ENCODE measurements around the gene OST4.

The OST4 gene

DNA sequence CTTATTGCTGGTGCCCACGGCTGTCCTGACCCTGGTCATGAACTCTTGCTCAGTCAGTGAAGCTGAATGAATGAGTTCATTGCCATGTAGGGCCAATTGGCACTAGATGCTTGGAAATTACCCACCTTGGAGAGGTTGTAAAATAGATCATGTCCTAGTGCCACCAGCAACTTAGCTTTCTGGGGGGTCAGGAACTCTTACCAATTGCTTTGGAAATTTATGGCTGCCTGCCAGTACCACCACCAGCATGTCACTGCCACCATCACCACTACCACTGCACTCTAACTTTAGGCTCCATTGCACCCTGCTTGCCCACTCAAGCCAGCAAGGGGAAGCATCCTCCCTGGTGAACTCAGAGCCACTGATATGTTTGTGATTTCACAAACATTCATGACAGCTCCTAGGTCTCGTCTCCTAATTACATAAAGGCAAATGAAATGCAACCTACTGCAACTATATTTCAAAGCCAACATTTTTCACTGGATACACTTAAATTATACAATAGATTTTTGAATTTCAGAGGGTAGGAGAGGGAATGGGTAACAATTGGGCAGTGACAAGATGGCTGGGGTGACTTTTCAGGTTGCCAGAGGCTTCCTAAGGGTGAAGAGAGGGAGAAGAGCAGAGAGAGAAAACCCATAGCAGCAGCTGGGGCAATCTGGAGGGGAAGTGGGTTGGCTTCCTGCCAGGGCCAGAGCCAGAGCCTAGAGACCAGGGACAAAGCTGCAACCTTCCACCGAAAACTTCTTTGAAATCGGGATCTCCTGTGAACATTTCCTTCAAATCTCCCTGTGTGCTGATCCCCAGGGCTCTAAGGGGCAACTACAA is 3.5 kb upstream of the OST4 start:
- no peak overlapping the region for H3K4me3 ChIP-seq (ENCODE audit: low read depth, low read length)
- no peak for DNase-seq (ENCODE audit: low read depth, low spot score)
- CTCF ChIA-PET, result interaction anchor here (0.9 to 4.2 kb wide), 2 partner anchors 11 to 28 kb away, joined by 3 to 40 read pairs; partner anchors contain the start of gene KHK
- TF ChIP-seq, protein P1, sequence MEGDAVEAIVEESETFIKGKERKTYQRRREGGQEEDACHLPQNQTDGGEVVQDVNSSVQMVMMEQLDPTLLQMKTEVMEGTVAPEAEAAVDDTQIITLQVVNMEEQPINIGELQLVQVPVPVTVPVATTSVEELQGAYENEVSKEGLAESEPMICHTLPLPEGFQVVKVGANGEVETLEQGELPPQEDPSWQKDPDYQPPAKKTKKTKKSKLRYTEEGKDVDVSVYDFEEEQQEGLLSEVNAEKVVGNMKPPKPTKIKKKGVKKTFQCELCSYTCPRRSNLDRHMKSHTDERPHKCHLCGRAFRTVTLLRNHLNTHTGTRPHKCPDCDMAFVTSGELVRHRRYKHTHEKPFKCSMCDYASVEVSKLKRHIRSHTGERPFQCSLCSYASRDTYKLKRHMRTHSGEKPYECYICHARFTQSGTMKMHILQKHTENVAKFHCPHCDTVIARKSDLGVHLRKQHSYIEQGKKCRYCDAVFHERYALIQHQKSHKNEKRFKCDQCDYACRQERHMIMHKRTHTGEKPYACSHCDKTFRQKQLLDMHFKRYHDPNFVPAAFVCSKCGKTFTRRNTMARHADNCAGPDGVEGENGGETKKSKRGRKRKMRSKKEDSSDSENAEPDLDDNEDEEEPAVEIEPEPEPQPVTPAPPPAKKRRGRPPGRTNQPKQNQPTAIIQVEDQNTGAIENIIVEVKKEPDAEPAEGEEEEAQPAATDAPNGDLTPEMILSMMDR (IDR thresholded peaks at IDR 0.05; ENCODE audit: insufficient read depth, low read length, missing control alignments), result no peak
- POLR2A ChIA-PET, result no interaction called here

DNA sequence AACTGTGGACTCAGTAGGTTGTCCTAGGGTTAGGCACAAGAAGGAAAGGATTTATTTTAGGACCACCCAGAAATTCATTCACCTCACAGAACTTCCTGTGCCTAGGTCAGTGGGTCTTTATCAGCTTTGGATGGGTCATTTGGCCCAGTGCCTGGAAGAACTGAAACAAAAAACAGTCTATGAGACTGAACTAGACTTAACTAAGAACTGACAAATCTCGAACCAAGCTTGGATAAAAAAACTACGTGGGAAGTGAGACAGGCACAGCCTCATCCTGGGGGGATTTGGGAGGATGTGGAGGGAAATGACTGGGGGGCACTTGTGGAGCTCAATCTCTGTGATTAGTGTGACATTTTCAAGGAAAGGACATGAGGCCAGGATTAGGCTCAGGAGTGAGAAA is 2.3 kb upstream of the OST4 start:
- ChIA-PET POLR2A (interaction anchor here (0.7 kb wide), 1 partner anchor 21 kb away, joined by 3 read pairs; no protein-coding TSS in a partner anchor), CTCF (interaction anchor here (0.9 to 4.2 kb wide), 2 partner anchors 12 to 27 kb away, joined by 3 to 40 read pairs; partner anchors contain the start of gene KHK)
- TF ChIP-seq, protein P1 (IDR thresholded peaks at IDR 0.05; ENCODE audit: insufficient read depth, low read length, missing control alignments), result no peak
- no peak overlapping the region for H3K4me3 ChIP-seq (ENCODE audit: low read depth, low read length)
- no peak for DNase-seq (ENCODE audit: low read depth, low spot score)

DNA sequence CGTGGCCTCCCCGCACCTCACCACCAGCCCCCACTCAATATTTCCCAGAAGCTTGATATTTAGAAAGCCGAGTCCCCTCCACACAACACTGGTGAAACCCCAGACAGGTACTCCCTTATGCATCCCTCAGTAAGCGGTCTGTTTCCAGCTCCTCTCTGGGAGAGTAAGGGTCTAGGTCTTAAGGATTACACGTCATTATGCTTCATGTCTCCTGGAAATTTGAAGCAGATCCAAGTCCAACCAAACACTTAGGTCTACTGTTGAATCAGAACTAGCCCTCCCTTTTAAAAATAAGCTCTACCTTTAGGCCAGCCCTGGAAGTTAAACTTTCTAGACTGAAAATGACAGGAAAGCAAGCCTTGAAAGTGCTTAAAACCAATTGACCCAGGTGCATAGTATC is 1.5 kb upstream of the OST4 start:
- TF ChIP-seq, protein P1 (IDR thresholded peaks at IDR 0.05; ENCODE audit: insufficient read depth, low read length, missing control alignments), result no peak
- H3K4me3 ChIP-seq (ENCODE audit: low read depth, low read length), result no peak overlapping the region
- POLR2A ChIA-PET, result interaction anchor here (0.7 to 3.4 kb wide), 7 partner anchors 8 to 64 kb away, joined by 3 to 31 read pairs (median 5); partner anchors contain the start of gene AGBL5
- DNase-seq (ENCODE audit: low read depth, low spot score), result no peak
- CTCF ChIA-PET, result interaction anchor here (1.0 to 4.2 kb wide), 6 partner anchors 8 to 118 kb away, joined by 3 to 40 read pairs (median 4); partner anchors contain the start of gene KHK

DNA sequence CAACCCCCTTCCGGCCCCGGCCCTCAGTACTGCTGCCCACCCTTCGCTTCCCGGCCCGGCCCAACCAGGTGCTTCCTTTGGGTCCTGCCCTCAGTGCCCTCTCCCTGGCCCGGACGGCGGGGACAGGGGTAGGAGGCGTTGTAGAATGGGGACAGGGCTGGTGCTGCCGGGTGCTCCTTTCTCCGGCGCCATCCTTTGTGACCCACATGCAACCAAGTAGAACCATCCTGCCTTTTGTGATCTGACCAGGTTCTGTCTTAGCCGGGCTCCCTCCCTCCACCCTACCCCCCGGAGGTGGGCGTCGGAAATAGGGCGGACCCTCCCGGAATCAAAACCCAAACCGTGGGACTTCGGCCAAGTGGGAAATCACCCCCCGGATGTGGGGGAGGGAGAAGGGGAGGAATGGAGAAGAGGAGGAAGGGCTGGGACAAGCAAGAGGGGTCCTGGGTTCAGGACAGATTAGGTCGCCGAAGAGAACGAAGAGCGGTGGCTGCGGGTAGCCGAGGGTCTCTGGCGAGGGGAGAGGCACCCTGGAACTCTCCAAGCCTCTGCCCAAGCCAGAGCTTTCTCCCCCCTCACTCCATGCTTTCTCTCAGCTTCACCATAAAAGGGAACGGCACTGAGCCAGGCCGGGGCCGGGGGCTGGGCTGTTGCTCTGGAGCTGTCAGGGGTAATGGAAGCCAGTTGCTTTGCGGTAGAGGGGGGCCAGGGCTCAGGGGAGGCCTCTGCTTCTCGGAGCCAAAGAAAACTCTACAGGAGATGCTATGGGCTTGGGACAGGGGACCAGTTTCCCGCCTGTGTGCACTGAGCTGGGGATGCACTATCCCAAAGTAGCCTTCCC is 756 bp upstream of the OST4 start:
- H3K4me3 ChIP-seq (ENCODE audit: low read depth, low read length), result peak overlapping the region; percentile 91
- ChIA-PET CTCF (interaction anchor here (1.0 to 4.2 kb wide), 9 partner anchors 9 to 119 kb away, joined by 3 to 40 read pairs (median 4); partner anchors contain the start of gene KHK), POLR2A (interaction anchor here (0.6 to 3.4 kb wide), 11 partner anchors 8 to 64 kb away, joined by 3 to 31 read pairs (median 7); partner anchors contain the start of genes AGBL5, KHK and TMEM214)
- TF ChIP-seq, protein P1 (IDR thresholded peaks at IDR 0.05; ENCODE audit: insufficient read depth, low read length, missing control alignments), result no peak
- DNase-seq (ENCODE audit: low read depth, low spot score), result no peak

DNA sequence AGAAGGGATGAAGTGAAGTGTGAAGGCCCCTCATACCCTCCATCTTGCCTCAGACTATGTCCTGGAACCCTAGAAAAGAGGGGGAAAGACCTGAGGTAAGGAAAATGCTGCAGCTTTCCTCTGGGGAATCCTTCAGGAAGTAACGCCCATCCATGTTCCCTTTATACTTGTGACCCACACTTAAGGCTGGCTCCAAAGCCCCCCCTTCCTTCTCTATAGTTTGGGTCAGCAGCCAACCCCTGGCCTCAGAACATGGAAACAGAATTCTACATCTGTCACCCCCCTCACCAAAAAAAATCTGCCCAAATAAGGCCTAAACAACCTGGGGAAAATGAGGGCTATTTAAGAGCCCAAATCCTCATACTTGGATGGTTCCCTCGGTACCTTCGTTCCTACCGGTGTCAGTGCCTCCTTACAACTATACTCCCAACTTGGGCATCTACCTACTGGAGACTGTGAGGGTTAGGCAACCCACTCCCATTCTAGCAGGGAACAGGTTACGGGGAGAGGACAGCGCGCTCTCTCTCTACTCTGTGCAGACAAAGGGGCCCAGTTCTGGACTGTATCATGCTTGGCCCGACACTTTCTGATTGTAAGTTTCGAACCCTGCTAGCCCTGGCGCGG is 689 bp downstream of the OST4 start:
- DNase-seq (ENCODE audit: low read depth, low spot score), result no peak

More for the DNA sequence above, 689 bp downstream of the OST4 start:
- TF ChIP-seq, protein P1 (IDR thresholded peaks at IDR 0.05; ENCODE audit: insufficient read depth, low read length, missing control alignments), result no peak
- peak overlapping the region; percentile 91 for H3K4me3 ChIP-seq (ENCODE audit: low read depth, low read length)
- POLR2A ChIA-PET, result interaction anchor here (1.0 to 3.4 kb wide), 8 partner anchors 8 to 38 kb away, joined by 4 to 31 read pairs (median 8); partner anchors contain the start of genes AGBL5, KHK and TMEM214
- CTCF ChIA-PET, result interaction anchor here (0.8 to 1.4 kb wide), 7 partner anchors 10 to 109 kb away, joined by 3 to 4 read pairs (median 4); no protein-coding TSS in a partner anchor
